Testis (tissue), 2 donors: Measurements from ENCODE around the gene ABCC8.

Source experiments
- CTCF ChIP-seq, 3 experiments: fragments of 450-650 bp in 2 of 3; fragments of 200-600 bp in 1 of 3; sonication (generic) in 1 of 3; IDR thresholded peaks; one replicate each; pipeline ENCODE4 v1.5.1; 2016 to 2019; ENCODE audit warnings: antibody characterized with exemption in 3 of 3, mild to moderate bottlenecking in 2 of 3, moderate library complexity in 1 of 3
- POLR2A ChIP-seq: fragments of 450-650 bp; IDR thresholded peaks from one replicate; pipeline ENCODE4 v1.6.1; 2017; ENCODE audit warnings: antibody characterized with exemption, mild to moderate bottlenecking, moderate library complexity

- no peak for TF ChIP-seq POLR2A
- no peak for TF ChIP-seq CTCF (IDR thresholded peaks at IDR 0.05)
Measured at GRCh38 chr11:17366495-17366894, 110.2 kb downstream of the ABCC8 start.
